ENCODE results near the gene DNAL4. TPM values are rescaled to one million over a fixed set of nuclear protein-coding genes. Genes with fewer than 3 reads are reported as not detected.

Gene DNAL4
- total RNA-seq, 1 experiment from 2014 or later: 8.3 TPM

DNA sequence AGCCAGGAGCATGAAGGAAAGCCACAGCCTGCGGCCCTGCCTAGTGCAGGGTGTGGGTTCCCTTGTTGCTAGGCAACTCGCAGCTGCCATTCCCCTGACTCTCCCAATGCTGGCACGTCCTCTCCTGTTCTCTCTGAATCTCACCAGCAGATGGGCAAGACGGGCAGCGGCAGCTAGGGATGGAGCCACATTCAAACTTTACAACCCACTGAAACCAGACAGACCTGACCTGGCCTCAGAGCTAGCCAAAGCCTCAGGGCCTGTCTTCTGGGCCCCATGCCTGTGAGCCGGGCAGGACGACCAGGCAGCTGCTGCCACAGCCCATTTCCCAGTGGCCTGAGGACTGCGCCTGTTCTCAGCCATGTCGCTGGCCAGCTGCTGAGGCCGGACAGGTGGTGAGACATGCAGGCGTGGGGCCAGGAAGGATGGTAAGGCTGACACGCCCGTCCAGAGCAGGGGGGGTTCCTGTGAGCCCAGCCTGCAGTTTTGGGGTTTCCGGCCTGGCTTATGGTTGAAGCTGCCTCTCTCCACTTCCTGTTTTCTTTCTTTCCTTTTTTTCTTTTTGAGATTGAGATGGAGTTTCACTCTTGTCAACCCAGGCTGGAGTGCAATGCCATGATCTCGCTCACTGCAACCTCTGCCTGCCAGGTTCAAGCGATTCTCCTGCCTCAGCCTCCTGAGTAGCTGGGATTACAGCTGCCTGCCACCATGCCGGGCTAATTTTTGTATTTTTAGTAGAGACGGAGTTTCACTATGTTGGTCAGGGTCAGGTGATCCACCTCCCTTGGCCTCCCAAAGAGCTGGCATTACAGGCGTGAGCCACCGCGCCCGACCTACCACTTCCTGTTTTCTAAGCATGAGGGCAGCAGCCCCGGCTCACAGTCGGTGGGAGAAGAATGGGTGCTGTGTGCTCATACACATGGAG is 42.3 kb downstream of the DNAL4 start:
- no peak overlapping the region for H2AFZ ChIP-seq (ENCODE audit: low read length)
- no peak overlapping the region for H2BK15ac ChIP-seq (ENCODE audit: low read depth, low read length)
- Mint-ChIP-seq H3K4me1 (peaks cover 18 to 20% of the 10 kb centered on the region in 2 experiments), H3K27ac (no peak overlapping the region), H3K36me3 (ENCODE audit: insufficient read depth in 1 of 3, low read depth in 3 of 3) (peaks cover 0 to 23% (median 5%) of the 10 kb centered on the region in 3 experiments; a peak in 4 of 7 replicates), H3K4me3 (no peak overlapping the region), H3K27me3 (ENCODE audit: low read depth) (peaks cover 3% of the 10 kb centered on the region; the same call in 1 of the 2 replicates), H3K9me3 (no peaks in the 10 kb centered on the region)
- H3T11ph ChIP-seq (ENCODE audit: low read length): no peak overlapping the region
- H3K14ac ChIP-seq (ENCODE audit: insufficient read depth, low read length): no peak overlapping the region
- no peak for DNase-seq
- H3K18ac ChIP-seq (ENCODE audit: insufficient read length, low read depth, low read length): no peak overlapping the region
- H3K9me3 ChIP-seq (ENCODE audit: control insufficient read depth, low read depth, low read length): no peaks in the 10 kb centered on the region
- no peaks in the 10 kb centered on the region for H3K79me2 ChIP-seq (ENCODE audit: insufficient read depth, low read length)
- H2BK12ac ChIP-seq (ENCODE audit: insufficient read length, low read depth, low read length): no peak overlapping the region
- no peak overlapping the region for H4K5ac ChIP-seq (ENCODE audit: insufficient read length, low read depth, low read length)
- H3K4me2 ChIP-seq (ENCODE audit: insufficient read depth, insufficient read length, low read length): no peak overlapping the region
- no peaks in the 10 kb centered on the region; the same call in 1 of the 2 replicates for H3K27me3 ChIP-seq (ENCODE audit: insufficient read depth, low read length)
- H3K23ac ChIP-seq (ENCODE audit: insufficient read length, low read depth, low read length): no peak overlapping the region
- no peaks in the 10 kb centered on the region for H3K79me1 ChIP-seq (ENCODE audit: insufficient read depth, low read depth, low read length, poor library complexity, severe bottlenecking)
- H3K56ac ChIP-seq (ENCODE audit: insufficient read length, low read depth, low read length): no peak overlapping the region
- no peak overlapping the region for H3K4ac ChIP-seq (ENCODE audit: low read depth, low read length)
- H2BK120ac ChIP-seq (ENCODE audit: low read depth, low read length, poor library complexity, severe bottlenecking): no peak overlapping the region
- H4K8ac ChIP-seq (replicated peaks; ENCODE audit: insufficient read length, low read depth, low read length): no peak overlapping the region
- no peak overlapping the region for H4K91ac ChIP-seq (ENCODE audit: insufficient read length, low read depth, low read length)
- H3K4me1 ChIP-seq (ENCODE audit: insufficient read depth, low read length): peaks cover 5% of the 10 kb centered on the region; the same call in 1 of the 2 replicates
- no CpG with 5 or more reads among the region's 24 CpGs for WGBS (ENCODE audit: extremely low coverage, insufficient read length, low lambda C conversion rate)
- H2BK5ac ChIP-seq (ENCODE audit: insufficient read length, low read length): no peak overlapping the region
- no peak overlapping the region for H3K27ac ChIP-seq (ENCODE audit: insufficient read length, low read depth, low read length)
- H4K20me1 ChIP-seq (ENCODE audit: control insufficient read depth, insufficient read depth, insufficient read length): no peaks in the 10 kb centered on the region
- H2AK5ac ChIP-seq (ENCODE audit: insufficient read length, low read length): no peak overlapping the region
- H3K23me2 ChIP-seq (ENCODE audit: insufficient read length, low read depth, low read length, poor library complexity, severe bottlenecking): peaks cover 9% of the 10 kb centered on the region
- TF ChIP-seq, protein P1, sequence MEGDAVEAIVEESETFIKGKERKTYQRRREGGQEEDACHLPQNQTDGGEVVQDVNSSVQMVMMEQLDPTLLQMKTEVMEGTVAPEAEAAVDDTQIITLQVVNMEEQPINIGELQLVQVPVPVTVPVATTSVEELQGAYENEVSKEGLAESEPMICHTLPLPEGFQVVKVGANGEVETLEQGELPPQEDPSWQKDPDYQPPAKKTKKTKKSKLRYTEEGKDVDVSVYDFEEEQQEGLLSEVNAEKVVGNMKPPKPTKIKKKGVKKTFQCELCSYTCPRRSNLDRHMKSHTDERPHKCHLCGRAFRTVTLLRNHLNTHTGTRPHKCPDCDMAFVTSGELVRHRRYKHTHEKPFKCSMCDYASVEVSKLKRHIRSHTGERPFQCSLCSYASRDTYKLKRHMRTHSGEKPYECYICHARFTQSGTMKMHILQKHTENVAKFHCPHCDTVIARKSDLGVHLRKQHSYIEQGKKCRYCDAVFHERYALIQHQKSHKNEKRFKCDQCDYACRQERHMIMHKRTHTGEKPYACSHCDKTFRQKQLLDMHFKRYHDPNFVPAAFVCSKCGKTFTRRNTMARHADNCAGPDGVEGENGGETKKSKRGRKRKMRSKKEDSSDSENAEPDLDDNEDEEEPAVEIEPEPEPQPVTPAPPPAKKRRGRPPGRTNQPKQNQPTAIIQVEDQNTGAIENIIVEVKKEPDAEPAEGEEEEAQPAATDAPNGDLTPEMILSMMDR (conservative IDR thresholded peaks at IDR 0.05): no peak
- H2BK20ac ChIP-seq (ENCODE audit: low read depth, low read length, poor library complexity, severe bottlenecking): no peak overlapping the region
- H3K9ac ChIP-seq (ENCODE audit: extremely low read depth, insufficient read length, low read length): no peak overlapping the region
